GM18861 (cell line): ENCODE measurements around the gene ARHGAP32.
"Not testable (repeated sequence)": the region's sequence is repeated elsewhere in the genome, so short reads cannot be mapped to it uniquely, and the experiment has no call there.

Experiments used
- ATAC-seq: cut with Tn5 transposase; IDR thresholded peaks from one replicate; pipeline ENCODE4 v1.9.1; 2021; ENCODE audit not compliant: unreplicated experiment

The ARHGAP32 gene

GRCh38 chr11:129041611-129042018 lies 150.5 kb downstream of the ARHGAP32 start:
- ATAC-seq: no peak

- ATAC-seq: no peak
These were observed 151.2 kb downstream of the ARHGAP32 start for GRCh38 chr11:129040934-129041333.

GRCh38 chr11:129035244-129035643 lies 156.9 kb downstream of the ARHGAP32 start:
- ATAC-seq: no peak

- no peak for ATAC-seq
These were observed 158.1 kb downstream of the ARHGAP32 start for GRCh38 chr11:129034001-129034400.

- ATAC-seq: no peak
These were observed 168.0 kb downstream of the ARHGAP32 start for GRCh38 chr11:129023968-129024676.

GRCh38 chr11:129021295-129021694 lies 170.8 kb downstream of the ARHGAP32 start:
- ATAC-seq: no peak

- ATAC-seq: no peak
These were observed 173.1 kb downstream of the ARHGAP32 start for GRCh38 chr11:129018991-129019390.

GRCh38 chr11:129018126-129018525 lies 174.0 kb downstream of the ARHGAP32 start:
- no peak for ATAC-seq

GRCh38 chr11:129013737-129014475 lies 178.2 kb downstream of the ARHGAP32 start:
- no peak for ATAC-seq

GRCh38 chr11:129012880-129013279 lies 179.2 kb downstream of the ARHGAP32 start:
- ATAC-seq: no peak

- no peak for ATAC-seq
These were observed 186.0 kb downstream of the ARHGAP32 start for GRCh38 chr11:129006161-129006560.

- ATAC-seq: not testable (repeated sequence)
These were observed 193.0 kb downstream of the ARHGAP32 start for GRCh38 chr11:128999165-128999564.

- no peak for ATAC-seq
These were observed 203.7 kb downstream of the ARHGAP32 start for GRCh38 chr11:128988242-128988970.

GRCh38 chr11:128985880-128986279 lies 206.2 kb downstream of the ARHGAP32 start:
- no peak for ATAC-seq

- ATAC-seq: no peak
These were observed 209.1 kb downstream of the ARHGAP32 start for GRCh38 chr11:128983023-128983422.

GRCh38 chr11:128981254-128981653 lies 210.9 kb downstream of the ARHGAP32 start:
- ATAC-seq: no peak

- ATAC-seq: no peak
These were observed 221.4 kb downstream of the ARHGAP32 start for GRCh38 chr11:128970598-128971190.

GRCh38 chr11:128968916-128969315 lies 223.2 kb downstream of the ARHGAP32 start:
- no peak for ATAC-seq

- ATAC-seq: no peak
These were observed 224.5 kb downstream of the ARHGAP32 start for GRCh38 chr11:128967578-128967977.

- peak; percentile 100 for ATAC-seq
These were observed 226.6 kb downstream of the ARHGAP32 start for GRCh38 chr11:128965485-128965884.

- no peak for ATAC-seq
These were observed 227.6 kb downstream of the ARHGAP32 start for GRCh38 chr11:128964463-128964930.
